ENCODE measurements around the gene TCF4.

Gene TCF4

DNA sequence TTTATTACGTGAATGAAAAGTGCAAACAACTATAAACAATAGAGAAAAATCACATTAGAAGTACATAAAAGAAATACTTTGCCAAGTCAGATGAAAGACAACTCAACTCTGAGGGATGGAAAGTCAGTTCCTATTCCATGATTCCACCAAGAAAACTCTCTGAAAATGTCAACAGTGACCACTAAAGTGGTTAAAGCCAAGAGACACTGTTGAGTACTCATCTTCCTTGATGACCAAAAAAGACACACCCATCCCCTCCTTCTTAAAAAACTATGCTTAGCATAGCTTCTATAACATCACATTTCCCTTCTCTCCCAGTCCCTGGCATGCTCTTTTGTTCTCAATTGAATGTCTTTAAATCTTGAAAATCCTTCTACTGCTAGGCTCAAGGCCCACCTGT, 160.0 kb downstream of the TCF4 start:
- TF ChIP-seq, protein P1, sequence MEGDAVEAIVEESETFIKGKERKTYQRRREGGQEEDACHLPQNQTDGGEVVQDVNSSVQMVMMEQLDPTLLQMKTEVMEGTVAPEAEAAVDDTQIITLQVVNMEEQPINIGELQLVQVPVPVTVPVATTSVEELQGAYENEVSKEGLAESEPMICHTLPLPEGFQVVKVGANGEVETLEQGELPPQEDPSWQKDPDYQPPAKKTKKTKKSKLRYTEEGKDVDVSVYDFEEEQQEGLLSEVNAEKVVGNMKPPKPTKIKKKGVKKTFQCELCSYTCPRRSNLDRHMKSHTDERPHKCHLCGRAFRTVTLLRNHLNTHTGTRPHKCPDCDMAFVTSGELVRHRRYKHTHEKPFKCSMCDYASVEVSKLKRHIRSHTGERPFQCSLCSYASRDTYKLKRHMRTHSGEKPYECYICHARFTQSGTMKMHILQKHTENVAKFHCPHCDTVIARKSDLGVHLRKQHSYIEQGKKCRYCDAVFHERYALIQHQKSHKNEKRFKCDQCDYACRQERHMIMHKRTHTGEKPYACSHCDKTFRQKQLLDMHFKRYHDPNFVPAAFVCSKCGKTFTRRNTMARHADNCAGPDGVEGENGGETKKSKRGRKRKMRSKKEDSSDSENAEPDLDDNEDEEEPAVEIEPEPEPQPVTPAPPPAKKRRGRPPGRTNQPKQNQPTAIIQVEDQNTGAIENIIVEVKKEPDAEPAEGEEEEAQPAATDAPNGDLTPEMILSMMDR (IDR thresholded peaks at IDR 0.05; ENCODE audit: insufficient read depth, low read depth, low read length, missing control alignments): no peak
- no peak overlapping the region for H3K4me3 ChIP-seq (ENCODE audit: low read length)
- DNase-seq (ENCODE audit: low read depth): no peak

DNA sequence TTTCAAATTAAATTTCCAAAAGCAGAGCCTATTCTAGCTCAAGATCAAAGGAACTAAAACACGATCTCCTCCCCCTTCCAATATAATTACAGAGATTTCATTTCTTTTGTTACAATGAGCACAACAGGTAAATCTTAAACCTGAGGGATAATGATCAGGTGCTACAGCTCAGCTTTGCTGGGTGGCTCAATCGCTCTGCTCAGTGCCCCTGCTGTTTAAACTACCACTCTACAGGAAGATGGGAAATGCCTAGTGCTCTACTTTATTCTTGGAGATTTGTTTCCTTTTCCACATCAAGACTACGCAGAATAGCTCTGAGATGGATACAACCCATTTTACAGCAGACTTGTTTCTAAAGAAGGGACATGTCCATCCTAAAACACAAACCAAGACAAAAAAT, 162.3 kb downstream of the TCF4 start:
- H3K4me3 ChIP-seq (ENCODE audit: low read length): no peak overlapping the region
- TF ChIP-seq, protein P1 (IDR thresholded peaks at IDR 0.05; ENCODE audit: insufficient read depth, low read depth, low read length, missing control alignments): no peak
- no peak for DNase-seq (ENCODE audit: low read depth)

DNA sequence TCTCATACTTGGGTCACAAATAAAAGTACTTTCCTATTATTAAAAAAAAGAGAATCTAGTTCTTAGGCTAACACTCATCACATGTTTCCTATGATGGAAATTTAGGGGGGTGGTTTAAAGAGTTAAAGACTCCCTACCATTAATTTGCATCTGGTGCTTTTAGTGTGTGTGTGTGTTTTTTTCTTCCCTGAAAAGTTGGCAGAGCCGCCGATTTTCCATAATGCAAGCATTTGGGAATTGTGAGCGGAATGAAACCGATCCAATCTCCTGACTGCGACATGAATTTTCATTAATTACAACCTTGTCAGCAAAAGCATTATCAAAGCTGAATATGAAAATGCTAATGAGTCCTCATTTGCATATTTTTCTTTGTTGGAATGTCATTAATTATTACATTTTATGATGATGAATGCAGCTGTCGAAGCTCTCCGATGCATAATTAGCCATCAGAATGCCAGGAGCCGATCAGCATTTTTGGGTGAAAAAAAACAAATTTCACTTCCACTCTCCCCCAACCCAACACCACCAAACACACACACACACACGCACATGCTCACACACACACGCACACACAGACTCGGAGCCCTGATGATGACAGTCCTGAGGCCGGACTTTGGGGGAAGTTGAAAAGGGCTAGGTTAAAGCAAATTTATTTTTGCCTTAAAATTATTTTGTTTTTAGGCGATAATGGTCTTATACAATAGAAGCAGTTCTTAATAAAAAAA, 165.4 kb downstream of the TCF4 start:
- H3K4me3 ChIP-seq (ENCODE audit: low read length): peak overlapping the region; percentile 62
- TF ChIP-seq, protein P1 (IDR thresholded peaks at IDR 0.05; ENCODE audit: insufficient read depth, low read depth, low read length, missing control alignments): no peak
- no peak for DNase-seq (ENCODE audit: low read depth)

DNA sequence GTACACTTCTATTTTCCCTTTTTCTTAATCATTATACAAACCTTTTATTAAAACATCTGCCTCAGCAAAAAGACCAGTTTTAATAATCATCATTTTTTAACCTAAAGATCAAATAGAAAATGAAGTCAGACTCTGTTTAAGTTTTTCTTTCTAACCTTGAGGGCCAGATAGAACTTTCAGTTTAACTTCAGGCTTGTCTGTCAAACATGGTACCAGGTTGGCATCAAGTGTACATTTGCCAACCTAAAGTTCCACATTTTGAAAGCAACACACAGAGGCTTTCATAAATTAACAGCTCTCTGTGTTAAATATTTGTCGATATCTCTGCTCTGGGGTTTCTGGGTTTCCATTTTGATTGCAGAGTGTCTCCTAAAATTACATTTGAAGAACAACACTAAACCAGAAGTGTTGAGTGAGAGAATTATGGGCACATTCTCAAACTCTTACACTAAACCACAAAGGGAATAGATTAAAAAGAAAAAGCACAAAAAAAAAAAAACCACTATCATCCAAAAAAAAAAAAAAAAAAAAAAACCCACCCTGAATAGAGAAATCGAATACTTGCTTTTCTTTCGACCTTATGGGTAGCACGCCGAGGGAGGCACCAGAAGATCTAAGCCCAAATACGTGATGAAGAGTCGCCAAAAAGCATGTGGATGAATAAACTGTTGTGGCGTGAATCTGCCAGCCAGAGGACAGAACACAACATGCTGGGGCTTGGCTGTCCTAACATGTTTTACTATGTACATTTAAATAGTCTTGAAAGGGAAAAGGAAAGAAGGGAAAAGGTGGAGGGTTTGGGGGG, 166.2 kb downstream of the TCF4 start:
- H3K4me3 ChIP-seq (ENCODE audit: low read length): peak overlapping the region; percentile 62
- TF ChIP-seq, protein P1 (IDR thresholded peaks at IDR 0.05; ENCODE audit: insufficient read depth, low read depth, low read length, missing control alignments): no peak
- DNase-seq (ENCODE audit: low read depth): peak; percentile 83

DNA sequence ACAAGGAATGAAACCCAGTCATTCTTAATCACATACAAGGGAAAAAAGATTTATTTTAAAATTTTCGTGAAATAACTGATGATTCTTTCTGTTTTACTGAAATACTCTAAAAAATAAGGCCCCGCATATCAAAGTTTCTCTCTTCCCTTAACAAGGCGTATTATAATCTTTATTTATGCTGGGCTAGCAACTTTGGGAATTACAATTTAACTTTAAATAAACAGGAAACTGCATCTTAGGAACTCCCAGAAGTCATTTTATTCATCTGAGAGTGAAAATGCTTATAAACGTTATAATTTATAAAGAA, 166.7 kb downstream of the TCF4 start:
- TF ChIP-seq, protein P1 (IDR thresholded peaks at IDR 0.05; ENCODE audit: insufficient read depth, low read depth, low read length, missing control alignments): no peak
- DNase-seq (ENCODE audit: low read depth): no peak
- peak overlapping the region; percentile 62 for H3K4me3 ChIP-seq (ENCODE audit: low read length)

DNA sequence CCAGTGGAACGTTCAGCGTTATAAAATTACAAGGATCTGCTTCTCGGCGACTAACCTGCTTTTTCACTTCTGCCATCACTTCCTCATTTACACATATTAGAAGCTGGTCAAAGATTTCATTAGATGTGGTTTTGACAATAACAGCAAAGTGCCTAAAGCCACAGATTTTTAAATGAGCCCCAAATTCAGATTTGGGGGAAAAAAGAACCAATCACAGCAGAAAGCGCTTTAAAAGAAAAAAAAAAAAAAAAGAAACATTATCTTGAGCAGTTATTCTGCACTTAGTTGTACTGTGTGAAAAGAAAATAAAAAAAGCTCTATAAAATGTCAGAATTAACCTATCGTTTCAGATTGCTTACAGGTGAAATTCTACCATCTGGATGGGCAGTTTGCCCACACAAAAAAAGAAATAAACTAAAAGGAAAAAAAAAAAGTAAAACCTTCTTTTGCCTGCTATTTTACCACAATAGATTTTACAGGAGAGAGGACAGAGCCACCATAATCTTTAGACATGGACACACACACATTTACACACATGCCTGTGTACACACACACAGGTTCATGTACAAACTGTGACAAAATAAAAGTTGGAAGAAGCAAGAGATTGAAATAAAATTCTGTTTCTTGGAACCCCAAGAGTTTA, 167.2 kb downstream of the TCF4 start:
- H3K4me3 ChIP-seq (ENCODE audit: low read length): peak overlapping the region; percentile 62
- TF ChIP-seq, protein P1 (IDR thresholded peaks at IDR 0.05; ENCODE audit: insufficient read depth, low read depth, low read length, missing control alignments): no peak

More for the DNA sequence above, 167.2 kb downstream of the TCF4 start:
- peak; percentile 9 for DNase-seq (ENCODE audit: low read depth)

Data from epithelial cell of esophagus (primary cell).